ENCODE measurements around the gene PPP2R3B.
"Not testable (repeated sequence)": the region's sequence is repeated elsewhere in the genome, so short reads cannot be mapped to it uniquely, and the experiment has no call there.

PPP2R3B gene

DNA sequence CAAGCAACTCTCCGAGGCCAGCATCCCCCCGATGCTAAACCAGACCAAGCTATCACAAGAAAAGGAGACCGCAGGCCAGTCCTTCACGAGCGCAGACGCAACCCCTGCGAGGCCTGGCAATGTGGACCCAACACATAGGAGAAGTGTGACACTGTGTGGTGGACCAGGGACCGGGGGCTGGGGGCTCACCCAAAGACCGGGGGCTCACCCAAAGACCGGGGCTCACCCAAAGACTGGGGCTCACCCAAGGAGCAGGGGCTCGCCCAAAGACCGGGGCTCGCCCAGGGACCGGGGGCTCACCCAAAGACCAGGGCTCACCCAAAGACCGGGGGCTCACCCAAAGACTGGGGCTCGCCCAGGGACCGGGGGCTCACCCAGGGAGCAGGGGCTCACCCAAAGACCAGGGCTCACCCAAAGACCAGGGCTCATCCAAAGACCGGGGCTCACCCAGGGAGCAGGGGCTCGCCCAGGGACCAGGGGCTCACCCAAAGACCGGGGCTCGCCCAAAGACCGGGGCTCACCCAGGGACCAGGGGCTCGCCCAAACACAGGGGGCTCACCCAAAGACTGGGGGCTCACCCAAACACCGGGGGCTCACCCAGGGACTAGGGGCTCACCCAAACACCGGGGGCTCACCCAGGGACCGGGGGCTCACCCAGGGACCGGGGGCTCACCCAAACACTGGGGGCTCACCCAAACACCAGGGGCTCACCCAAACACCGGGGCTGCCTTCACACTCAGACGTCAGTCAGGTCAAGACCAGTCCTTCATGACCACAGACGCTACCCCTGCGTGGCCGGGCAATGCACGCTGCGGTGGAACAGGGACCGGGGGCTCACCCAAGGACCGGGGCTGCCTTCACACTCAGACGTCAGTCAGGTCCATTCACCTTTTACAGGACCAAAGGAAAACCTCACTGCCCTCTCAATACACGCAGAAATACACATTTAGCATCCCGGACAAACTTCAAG, 32.9 kb downstream of the PPP2R3B start:
- no peak for DNase-seq (ENCODE audit: low read depth, low spot score)

DNA sequence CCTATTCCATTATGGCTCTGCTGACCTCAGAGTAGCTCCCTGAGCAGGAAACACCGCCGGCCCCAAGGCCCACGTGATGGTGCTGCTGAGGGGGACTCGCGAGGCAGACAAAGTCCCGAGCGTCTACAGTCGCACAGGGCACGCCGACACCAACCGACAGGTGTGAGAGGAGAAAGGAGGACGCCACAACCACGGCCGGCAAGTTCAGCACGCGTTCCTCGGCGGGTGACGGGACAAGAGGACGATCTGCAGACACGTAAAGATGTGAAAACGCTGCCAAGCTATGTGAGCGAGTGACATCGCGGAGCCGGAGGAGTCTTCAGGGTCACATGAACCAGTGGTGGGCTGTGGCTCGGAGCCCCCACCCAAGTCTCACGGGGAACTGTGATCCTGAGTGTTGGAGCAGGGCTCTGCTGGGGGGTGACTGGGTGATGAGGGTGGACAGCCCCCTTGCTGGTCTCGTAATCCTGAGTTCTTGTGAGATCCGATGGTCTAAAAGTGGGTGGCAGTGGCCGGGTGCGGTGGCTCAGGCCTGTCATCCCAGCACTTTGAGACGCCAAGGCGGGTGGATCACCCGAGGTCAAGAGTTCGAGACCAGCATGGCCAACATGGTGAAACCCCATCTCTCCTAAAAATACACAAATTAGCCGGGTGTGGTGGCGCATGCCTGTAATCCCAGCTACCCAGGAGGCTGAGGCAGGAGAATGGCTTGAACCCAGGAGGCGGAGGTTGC, 34.0 kb downstream of the PPP2R3B start:
- no peak for DNase-seq (ENCODE audit: low read depth, low spot score)

DNA sequence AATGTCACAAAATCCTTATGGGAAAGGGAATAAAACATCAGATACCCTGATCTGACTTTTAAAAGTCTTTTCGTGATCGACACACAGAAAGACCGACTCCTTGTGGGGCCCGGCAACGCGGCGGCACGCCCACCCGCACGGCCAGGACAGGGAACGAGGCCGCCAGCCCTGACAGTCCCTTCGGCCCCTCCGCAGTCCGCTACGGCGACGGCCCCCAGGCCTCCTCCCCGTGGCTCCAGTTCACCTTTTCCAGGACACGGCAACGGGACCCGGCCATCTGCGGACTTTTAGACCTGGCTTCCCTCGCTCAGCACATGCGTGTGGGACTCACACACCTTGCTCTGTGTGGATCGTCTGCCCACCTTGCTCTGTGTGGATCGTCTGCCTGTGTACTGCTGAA, 34.5 kb downstream of the PPP2R3B start:
- no peak for DNase-seq (ENCODE audit: low read depth, low spot score)

DNA sequence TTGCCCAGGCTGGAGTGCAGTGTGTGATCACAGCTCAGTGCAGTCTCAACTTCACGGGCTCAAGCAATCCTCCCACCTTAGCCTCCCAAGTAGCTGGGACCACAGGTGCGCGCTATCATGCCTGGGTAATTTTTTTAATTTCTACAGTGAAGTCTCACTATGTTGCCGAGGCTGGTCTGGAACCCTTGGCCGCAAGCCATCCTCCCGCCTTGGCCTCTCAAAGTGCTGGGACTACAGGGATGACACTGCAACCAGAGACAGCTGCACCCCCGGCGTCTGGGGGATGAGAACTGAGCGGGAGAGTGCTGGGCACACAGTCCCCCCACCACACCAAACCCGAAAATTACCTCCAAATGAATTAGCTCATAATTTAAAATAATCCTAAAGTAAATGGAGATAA, 35.0 kb downstream of the PPP2R3B start:
- no peak for DNase-seq (ENCODE audit: low read depth, low spot score)

DNA sequence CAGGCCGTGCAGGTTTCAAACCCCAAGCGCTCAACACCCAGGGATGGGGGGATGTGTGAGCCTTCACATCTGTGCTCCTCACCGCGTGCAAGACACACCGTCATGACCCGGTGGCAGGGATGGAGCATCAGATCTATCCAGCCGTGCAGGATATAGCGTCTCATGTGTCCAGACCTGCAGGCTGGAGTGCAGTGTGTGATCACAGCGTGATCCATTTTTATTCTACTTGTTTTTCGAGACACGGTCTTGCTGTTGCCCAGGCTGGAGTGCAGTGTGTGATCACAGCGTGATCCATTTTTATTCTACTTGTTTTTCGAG, 35.4 kb downstream of the PPP2R3B start:
- not testable (repeated sequence) for DNase-seq (ENCODE audit: low read depth, low spot score)

DNA sequence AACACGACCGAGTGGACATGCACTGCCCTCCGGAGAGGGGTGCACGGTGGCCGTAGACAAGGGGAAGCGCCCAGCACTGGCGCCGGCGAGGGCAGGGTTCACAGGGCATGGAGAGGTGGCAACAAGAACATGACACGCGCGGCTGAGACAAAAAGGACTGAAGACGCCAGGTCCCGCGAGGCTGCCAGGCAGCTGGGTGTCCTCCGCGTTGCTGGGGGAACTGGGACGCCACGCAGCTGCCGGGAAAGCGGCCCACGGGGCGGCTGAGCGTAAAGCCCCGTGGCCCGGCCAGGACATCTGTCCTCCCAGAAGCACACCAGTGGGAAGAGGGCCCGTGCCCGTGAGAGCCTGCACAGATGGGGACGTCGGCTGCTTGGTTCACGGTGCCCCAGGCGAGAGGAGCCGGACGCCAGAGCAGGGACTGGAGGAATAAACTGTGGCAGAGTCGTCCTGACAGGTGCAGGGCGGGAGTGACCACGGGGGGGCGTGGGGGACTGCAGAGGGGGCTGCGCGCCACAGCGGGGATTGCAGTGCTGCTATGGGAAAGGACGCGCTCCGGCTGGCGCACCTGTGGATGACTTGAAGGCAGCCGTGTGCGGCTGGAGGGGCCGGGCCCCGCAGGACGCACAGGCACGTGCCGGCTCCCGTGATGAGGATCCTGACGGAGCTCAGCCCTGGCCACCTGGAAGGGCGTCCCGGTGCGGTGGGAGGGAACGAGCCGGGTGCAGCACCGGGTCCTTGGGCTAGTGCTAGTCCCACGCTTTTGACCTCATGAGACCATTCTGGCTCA, 36.0 kb downstream of the PPP2R3B start:
- DNase-seq (ENCODE audit: low read depth, low spot score), result no peak

DNA sequence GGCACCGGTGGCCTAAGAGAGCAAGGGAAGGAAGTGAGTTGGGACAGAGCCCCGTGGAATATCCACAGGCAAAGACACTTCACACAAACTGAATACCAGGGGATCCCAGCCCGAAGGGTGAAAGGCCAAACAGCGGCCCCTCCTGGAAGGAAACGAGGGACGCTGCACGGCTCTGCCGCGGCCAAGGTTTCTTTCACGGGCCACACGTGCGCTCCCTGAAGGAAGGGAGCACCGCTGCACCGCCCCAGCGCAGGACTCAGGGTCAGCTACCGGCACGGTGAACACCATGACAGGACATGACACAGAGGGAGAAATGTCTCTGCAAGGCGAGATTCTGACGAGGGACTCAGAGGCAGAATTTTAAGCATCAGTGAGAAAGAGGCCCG, 36.6 kb downstream of the PPP2R3B start:
- no peak for DNase-seq (ENCODE audit: low read depth, low spot score)

DNA sequence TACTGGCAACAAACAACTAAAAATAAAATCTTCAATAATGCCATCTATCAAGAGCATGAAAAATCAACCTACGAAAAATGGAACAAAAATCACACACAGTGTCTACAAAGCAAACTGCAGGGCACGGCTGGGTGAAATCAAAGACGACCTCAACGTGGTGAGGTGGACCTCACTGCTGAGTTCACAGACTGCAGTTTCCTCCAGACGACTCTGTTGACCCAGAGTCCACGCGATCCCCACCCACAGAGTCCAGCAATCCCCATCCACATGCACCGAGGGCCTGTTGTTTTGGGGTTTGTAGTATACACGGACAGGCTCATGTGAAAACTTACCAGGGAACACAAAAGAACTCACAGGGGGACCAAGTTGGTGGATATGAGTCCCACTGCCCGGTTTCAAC, 37.0 kb downstream of the PPP2R3B start:
- no peak for DNase-seq (ENCODE audit: low read depth, low spot score)

DNA sequence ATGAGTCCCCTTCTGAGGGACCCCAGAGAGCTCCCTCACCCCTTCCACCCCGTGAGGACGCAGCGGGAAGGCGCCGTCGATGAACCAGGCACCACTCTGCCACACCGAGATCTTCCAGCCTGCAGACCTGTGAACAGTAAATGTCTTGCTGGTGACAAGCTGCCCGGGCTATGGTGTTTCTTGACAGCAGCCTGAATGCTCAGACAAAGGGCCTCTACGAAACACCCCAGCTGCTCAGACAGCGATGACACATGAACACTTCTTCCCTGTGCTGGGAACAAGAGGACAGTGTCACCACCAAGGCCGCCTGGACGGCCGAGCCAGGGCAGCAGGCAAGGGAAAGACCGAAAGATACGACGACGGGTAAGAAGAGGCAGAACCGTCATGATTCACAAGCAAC, 37.5 kb downstream of the PPP2R3B start:
- no peak for DNase-seq (ENCODE audit: low read depth, low spot score)

DNA sequence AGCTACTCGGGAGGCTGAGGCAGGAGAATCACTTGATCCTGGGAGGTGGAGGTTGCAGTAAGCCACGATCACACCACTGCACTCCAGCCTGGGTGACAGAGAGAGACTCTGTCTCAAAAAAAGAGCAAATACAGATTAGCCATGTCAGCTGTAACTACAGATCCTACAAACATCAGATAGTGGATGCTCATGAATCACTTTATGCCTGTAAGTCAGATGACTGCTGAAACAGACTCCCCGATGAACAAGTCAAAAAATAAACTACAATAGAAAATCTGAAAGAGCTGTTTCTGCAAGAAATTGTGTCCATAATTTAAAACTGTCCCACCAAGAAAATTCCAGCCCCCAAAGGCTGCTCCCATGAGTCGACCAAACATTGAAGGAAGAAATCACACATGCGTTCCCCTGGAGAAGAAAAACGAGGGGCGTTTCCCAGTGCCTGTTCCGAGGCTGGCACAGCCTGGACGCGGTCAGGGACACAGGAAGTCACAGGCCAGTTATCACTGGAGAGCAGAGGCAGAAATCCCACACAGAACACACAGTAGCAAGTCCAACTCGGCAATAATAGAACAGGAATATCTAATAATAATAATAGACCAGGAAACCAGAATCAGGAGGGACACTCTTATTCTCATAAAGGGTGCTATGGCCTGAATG, 38.1 kb downstream of the PPP2R3B start:
- DNase-seq (ENCODE audit: low read depth, low spot score), result no peak

DNA sequence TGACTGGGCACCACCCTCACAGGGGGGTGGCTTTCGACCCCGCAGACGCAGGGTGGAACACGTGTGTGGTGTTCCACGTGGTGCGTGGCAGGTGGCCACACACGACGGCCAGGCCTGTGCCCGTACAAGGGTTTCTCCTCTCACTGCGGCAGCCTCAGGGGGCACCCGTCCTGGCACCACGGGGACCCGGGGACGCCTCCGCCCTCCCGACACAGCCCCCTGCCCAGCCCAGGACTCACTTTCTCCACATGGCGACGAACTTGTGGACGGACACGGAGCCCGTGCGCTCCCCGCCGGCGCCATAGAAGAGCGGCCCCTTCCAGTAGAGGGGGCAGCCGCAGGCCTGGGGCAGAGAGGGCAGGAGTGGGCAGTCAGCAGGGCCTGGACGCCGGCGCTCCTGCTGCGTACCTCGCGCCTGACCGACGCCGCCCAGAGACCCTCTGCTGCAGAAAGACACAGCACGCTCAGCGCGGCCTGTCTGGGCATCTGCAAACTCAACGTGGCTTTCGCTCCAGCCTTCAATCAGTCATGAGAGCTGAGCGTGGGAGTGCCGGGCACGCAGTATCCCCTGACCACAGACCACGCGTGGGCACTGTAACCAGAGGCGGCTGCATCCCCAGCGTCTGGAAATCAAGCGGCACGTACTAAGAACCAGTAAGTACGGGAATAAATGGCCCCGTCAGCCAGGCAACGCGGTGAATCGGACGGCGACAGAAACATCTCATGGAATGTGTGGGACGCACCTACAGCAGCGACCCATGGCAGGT, 39.2 kb downstream of the PPP2R3B start:
- no peak for DNase-seq (ENCODE audit: low read depth, low spot score)

DNA sequence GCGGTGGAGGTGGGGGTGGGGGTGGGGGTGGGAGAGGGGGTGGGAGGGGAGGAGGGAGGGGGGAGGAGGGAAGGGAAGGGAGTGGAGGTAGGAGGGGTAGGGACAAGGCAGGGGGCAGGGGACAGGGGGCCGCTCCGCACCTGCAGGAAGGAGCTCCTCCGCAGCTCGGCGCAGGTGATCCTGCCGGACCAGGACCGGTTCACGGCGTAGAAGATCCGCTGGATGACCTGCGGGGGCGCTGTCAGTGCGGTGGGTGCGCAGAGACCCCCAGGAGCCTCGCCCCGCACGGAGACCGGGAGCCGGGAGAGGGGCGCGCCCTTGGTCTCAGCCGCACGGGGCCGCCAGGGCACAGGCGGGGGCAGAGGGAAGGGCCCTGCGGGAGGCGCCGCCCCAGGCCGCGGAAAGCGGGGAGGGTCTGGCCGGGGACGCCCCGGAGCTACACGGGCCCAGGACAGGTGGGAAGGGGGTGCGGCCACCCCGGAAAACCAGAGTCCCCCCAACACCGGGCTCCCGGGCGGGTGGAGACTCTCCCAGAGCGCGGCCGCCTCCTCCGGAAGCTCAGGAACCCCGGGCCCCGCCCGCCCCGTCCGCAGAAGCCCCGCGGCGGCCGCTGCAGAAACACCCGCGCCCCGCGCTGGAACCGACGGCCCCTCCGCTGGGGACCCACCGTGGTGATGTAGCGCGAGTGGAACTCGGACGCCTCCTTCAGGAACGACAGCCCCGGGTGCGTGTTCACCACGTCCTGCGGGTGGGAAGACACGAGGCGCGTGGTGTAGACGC, 40.5 kb downstream of the PPP2R3B start:
- no peak for DNase-seq (ENCODE audit: low read depth, low spot score)

DNA sequence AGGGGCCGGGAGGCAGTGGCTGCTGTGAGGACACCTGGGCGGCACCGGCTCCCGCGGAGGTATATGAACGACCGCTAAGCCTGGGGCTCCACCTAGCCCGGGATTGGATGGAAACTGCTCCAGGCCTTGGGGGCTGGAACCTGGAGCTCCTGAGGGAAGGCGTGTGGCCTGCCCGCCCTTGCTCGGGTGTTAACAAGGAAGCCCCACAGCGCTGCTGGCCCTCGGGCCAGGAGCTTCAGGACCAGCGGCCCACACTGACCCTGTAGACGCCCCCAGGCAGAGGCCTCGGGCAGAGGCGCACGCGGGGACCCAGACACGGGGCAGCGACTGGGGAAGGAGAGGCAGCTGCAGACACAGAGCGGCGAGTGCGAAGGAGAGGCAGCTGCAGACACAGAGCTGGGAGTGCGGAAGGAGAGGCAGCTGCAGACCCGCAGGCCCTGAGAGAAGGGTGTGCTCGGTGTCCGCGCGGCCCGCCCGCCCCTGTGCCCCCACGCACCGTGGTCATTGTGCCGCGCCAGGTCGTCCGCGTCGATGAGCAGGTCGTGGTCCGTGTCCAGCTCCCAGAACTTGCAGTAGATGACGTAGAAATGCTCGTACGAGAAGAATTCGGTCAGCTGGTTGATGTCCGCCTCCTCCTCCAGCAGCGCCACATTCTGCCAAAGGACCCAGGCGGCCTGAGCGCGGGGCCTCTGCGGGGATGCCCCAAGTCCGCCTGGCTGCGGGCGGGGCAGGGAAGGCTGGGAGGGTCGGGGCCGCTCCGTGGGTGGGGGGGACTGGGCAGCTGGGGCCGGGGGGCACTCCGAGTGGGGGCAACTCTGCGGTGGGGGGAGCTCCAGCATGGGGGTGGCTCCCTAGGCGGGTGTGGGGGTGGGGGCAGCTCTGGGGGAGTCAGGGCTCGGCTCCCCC, 41.4 kb downstream of the PPP2R3B start:
- DNase-seq (ENCODE audit: low read depth, low spot score), result no peak

DNA sequence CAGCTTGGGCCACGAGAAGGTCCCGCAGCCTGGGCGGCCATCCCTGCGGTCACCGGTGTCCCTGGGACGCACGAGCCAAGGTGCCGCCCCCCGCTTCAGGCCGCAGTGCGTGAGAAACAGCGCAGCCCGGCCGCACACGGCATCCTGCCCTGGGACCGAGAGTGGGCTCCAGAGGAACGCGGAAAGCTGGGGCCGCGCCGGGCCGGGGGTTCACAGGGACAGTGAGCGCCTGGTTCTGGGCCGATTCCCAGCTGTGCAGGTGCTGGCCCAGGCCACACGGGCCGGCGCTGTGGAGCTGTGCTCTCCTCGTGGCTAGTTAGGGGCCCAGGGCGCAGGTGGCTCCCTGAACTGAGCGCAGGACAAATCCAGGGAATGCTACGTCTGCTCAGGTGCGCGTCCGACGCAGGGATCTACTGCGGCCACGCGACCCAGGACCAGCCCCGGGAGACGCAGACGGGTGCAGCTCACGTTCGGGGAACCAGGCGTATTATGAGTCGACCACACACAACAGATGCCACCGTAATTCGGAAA, 42.3 kb downstream of the PPP2R3B start:
- DNase-seq (ENCODE audit: low read depth, low spot score), result no peak

DNA sequence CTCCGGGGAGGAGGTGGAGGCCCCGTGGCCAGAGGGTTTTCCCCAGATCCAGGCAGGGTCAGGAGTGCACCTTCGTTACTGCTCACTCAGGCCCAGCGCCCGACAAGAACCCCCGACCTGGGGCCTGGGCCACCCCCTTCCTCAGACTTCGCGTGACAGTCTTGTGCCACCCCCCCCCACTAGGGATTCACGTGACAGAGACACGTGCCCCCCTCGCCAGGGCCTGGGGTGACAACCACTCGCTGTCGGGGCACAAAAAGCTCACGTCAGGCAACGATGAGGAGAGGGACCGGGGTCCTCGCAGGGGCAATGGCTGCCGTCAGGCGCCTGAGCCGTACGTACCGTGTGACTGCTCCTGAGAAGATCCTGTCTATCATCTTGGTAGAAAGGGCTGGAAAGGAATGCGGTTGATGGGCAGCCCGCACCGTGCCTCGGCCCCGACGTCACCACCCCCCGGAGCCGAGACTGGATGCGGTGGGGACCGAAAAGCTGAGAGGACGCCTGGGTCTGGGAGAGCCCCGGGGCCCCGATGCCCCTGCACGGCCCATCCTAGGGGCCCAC, 45.1 kb downstream of the PPP2R3B start:
- no peak for DNase-seq (ENCODE audit: low read depth, low spot score)

DNA sequence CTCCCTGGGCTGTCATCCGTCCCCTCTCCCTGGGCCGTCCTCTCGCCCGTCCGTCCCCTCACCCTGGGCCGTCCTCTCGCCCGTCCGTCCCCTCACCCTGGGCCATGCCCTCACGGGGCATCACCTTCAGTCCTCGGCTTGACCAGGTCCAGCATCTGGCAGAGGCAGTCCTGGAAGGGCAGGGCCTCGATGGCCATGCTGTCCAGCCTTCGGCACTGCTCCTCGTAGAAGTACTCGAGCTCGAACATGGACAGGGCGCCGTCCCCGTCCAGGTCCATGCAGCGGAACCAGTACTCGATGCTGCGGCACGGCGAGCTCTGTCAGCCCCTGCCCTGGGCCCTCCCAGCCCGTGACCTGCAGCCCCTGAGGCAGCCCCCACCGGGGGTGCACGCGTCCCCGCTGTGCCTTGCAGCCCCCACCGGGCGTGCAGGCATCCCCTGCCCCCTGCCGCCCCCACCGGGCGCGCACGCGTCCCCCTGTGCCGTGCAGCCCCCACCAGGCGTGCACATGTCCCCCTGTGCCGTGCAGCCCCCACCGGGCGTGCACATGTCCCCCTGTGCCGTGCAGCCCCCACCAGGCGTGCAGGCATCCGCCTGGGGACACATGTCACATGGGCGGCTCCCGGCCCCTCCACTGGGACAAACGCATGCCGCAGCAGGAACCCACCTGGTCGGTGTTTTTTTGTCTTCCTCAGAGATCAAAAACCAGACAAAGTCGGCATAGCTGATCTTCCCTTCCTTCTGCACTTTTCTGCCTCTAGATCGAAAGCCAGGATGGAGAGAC, 45.9 kb downstream of the PPP2R3B start:
- DNase-seq (ENCODE audit: low read depth, low spot score), result no peak

DNA sequence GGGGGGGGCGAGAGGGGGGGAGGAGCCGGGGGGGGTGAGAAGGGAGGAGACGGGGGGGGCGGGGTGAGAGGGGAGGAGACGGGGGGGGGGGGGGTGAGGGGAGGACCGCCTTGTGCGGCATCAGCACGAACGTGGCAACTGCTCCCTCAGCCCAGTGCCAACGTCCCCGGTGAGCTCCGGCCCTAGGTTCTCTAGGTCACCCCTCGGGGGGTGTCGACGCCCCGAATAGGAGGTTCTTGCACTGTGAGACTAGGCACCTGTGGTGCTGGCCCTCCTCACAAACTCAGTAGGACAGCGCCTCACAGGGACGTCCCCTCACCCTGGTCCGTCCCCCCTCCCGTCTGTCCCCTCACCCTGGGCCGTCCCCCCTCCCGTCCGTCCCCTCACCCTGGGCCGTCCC, 46.6 kb downstream of the PPP2R3B start:
- DNase-seq (ENCODE audit: low read depth, low spot score), result no peak

All from brain pericyte (primary cell).